H1 (cell line): Measurements from ENCODE around the gene RAB29. TPM values are rescaled to one million over a fixed set of nuclear protein-coding genes. Genes with fewer than 3 reads are reported as not detected.
A peak's percentile ranks its signal among the peaks of the same experiment; 100 is the strongest.

Source experiments
- CTCF ChIA-PET: fragments of 300-600 bp; sonication (Branson Sonifier 250); formaldehyde crosslinking; loops from one replicate; lab custom pipeline; 2021; ENCODE audit not compliant: partially characterized antibody; lab: Charles Lee
- POLR2A ChIA-PET: fragments of 300-600 bp; sonication (Branson Sonifier 250); formaldehyde crosslinking; loops from one replicate; lab custom pipeline; 2021; ENCODE audit warnings: inconsistent platforms; ENCODE audit not compliant: partially characterized antibody; lab: Charles Lee
- DNase-seq, 2 experiments: peaks; one replicate each; pipeline versions ENCODE4 v3.0.0 to v3.0.0-alpha.2; 2010 to 2022; ENCODE audit warnings: low spot score in 2 of 2, low read depth in 1 of 2, mixed read lengths in 1 of 2
- FAIRE-seq: peaks from 2 replicates; lab custom pipeline; 2011; peaks lifted over from hg19 to GRCh38; lab: Jason Lieb, UNC
- H2AFZ ChIP-seq: 2 replicates; pipeline ENCODE4 v1.8.1; 2012; ENCODE audit warnings: low read length, inconsistent platforms
- H2AK5ac ChIP-seq: 2 replicates; pipeline ENCODE4 v1.6.1; 2013; ENCODE audit warnings: low read depth, low read length
- H2BK120ac ChIP-seq: replicated peaks from 2 replicates; pipeline ENCODE3; 2013; ENCODE audit warnings: low read depth, low read length, inconsistent platforms
- H2BK12ac ChIP-seq: 2 replicates; pipeline ENCODE4 v1.6.1; 2013; ENCODE audit warnings: low read depth, low read length
- H2BK15ac ChIP-seq: 2 replicates; pipeline ENCODE4 v1.6.1; 2013; ENCODE audit warnings: low read length
- H2BK20ac ChIP-seq: 2 replicates; pipeline ENCODE4 v1.6.1; 2013; ENCODE audit warnings: low read length
- H2BK5ac ChIP-seq: 2 replicates; pipeline ENCODE4 v1.6.1; 2013; ENCODE audit warnings: low read depth, low read length
- H3K14ac ChIP-seq: 2 replicates; pipeline ENCODE4 v1.6.1; 2013; ENCODE audit warnings: inconsistent platforms; ENCODE audit not compliant: insufficient read length
- H3K18ac ChIP-seq: 2 replicates; pipeline ENCODE4 v1.6.1; 2013; ENCODE audit warnings: low read length; ENCODE audit errors: extremely low read depth
- H3K23ac ChIP-seq: 2 replicates; pipeline ENCODE4 v1.6.1; 2013; ENCODE audit warnings: inconsistent platforms; ENCODE audit not compliant: insufficient read length
- H3K23me2 ChIP-seq: 2 replicates; pipeline ENCODE4 v1.6.1; 2013; ENCODE audit warnings: low read depth, low read length
- H3K27ac ChIP-seq: 2 replicates; pipeline ENCODE4 v1.6.1; 2011; ENCODE audit warnings: low read depth, low read length, inconsistent platforms
- H3K27me3 ChIP-seq, 4 experiments: replicated peaks in 1 of 4; 1 replicate in 1 of 4; 2 replicates in 3 of 4; pipeline versions ENCODE4 v1.6.1 to v1.8.1; 2011 to 2013; ENCODE audit warnings: low read length in 3 of 4, mild to moderate bottlenecking in 3 of 4, inconsistent platforms in 2 of 4, mixed read lengths in 2 of 4, moderate library complexity in 1 of 4; ENCODE audit not compliant: control insufficient read depth in 3 of 4, insufficient read depth in 3 of 4; ENCODE audit errors: extremely low read depth in 1 of 4
- H3K36me3 ChIP-seq, 4 experiments: 2 replicates each; pipeline versions ENCODE4 v1.6.1 to v1.8.1; 2011 to 2013; ENCODE audit warnings: mild to moderate bottlenecking in 4 of 4, low read length in 3 of 4, moderate library complexity in 2 of 4, control low read depth in 1 of 4, inconsistent platforms in 1 of 4; ENCODE audit not compliant: insufficient read depth in 4 of 4, control insufficient read depth in 2 of 4
- H3K4ac ChIP-seq: replicated peaks from 2 replicates; pipeline ENCODE3; 2013; ENCODE audit warnings: low read length, low read depth, mixed read lengths, inconsistent platforms; ENCODE audit not compliant: insufficient read length
- H3K4me1 ChIP-seq, 4 experiments: replicated peaks in 1 of 4; 1 replicate in 1 of 4; 2 replicates in 3 of 4; pipeline versions ENCODE4 v1.6.1 to v1.8.1; 2011 to 2013; ENCODE audit warnings: low read length in 3 of 4, inconsistent platforms in 2 of 4, mixed read lengths in 1 of 4; ENCODE audit not compliant: insufficient read depth in 4 of 4, control insufficient read depth in 3 of 4
- H3K4me2 ChIP-seq, 2 experiments: 2 replicates each; pipeline versions ENCODE4 v1.6.1 to v1.8.1; 2011 to 2013; ENCODE audit warnings: low read depth in 2 of 2, low read length in 2 of 2, control low read depth in 1 of 2, inconsistent platforms in 1 of 2, mild to moderate bottlenecking in 1 of 2; ENCODE audit not compliant: insufficient read depth in 1 of 2
- H3K4me3 ChIP-seq, 4 experiments: fragments of 200-600, 300-600 bp in 1 of 4; sonication (generic), shearing (Covaris generic), sonication (Bioruptor Twin) in 1 of 4; 2 replicates each; pipeline versions ENCODE4 v1.5.1 to v1.8.1; 2011 to 2016; ENCODE audit warnings: low read length in 4 of 4, low read depth in 3 of 4, control low read depth in 2 of 4, inconsistent platforms in 2 of 4, mild to moderate bottlenecking in 2 of 4, mixed read lengths in 1 of 4, moderate library complexity in 1 of 4; ENCODE audit not compliant: insufficient read depth in 2 of 4; ENCODE audit errors: extremely low read depth in 1 of 4
- H3K56ac ChIP-seq: replicated peaks from 2 replicates; pipeline ENCODE3; 2013; ENCODE audit warnings: low read depth, mild to moderate bottlenecking, mixed read lengths, low read length, inconsistent platforms; ENCODE audit not compliant: insufficient read length
- H3K79me1 ChIP-seq: 2 replicates; pipeline ENCODE4 v1.6.1; 2013; ENCODE audit warnings: low read depth, low read length, control low read depth
- H3K79me2 ChIP-seq, 2 experiments: 2 replicates each; pipeline versions ENCODE4 v1.6.1 to v1.8.1; 2012 to 2013; ENCODE audit warnings: low read length in 2 of 2, mild to moderate bottlenecking in 2 of 2, inconsistent platforms in 1 of 2; ENCODE audit not compliant: insufficient read depth in 2 of 2, control insufficient read depth in 1 of 2
- H3K9ac ChIP-seq, 4 experiments: replicated peaks in 1 of 4; 1 replicate in 1 of 4; 2 replicates in 3 of 4; pipeline versions ENCODE4 v1.6.1 to v1.8.1; 2011 to 2013; ENCODE audit warnings: low read depth in 3 of 4, low read length in 3 of 4, control low read depth in 2 of 4, mild to moderate bottlenecking in 2 of 4, moderate library complexity in 2 of 4, inconsistent platforms in 1 of 4; ENCODE audit errors: extremely low read depth in 1 of 4
- H3K9me3 ChIP-seq, 2 experiments: 2 replicates each; pipeline versions ENCODE4 v1.6.1 to v1.8.1; 2012 to 2013; ENCODE audit warnings: mild to moderate bottlenecking in 2 of 2, moderate library complexity in 2 of 2, control low read depth in 1 of 2, inconsistent platforms in 1 of 2, low read depth in 1 of 2, low read length in 1 of 2, mixed read lengths in 1 of 2; ENCODE audit not compliant: insufficient read depth in 2 of 2
- H4K20me1 ChIP-seq, 2 experiments: replicated peaks in 1 of 2; 2 replicates each; pipeline versions ENCODE3 to v1.8.1; 2011 to 2013; ENCODE audit warnings: inconsistent platforms in 2 of 2, low read length in 2 of 2, mild to moderate bottlenecking in 1 of 2; ENCODE audit not compliant: insufficient read depth in 2 of 2, control insufficient read depth in 1 of 2
- H4K5ac ChIP-seq: 2 replicates; pipeline ENCODE4 v1.6.1; 2013; ENCODE audit warnings: low read length, low read depth, mixed read lengths, inconsistent platforms; ENCODE audit not compliant: insufficient read length
- H4K8ac ChIP-seq: 2 replicates; pipeline ENCODE4 v1.8.0; 2013; ENCODE audit warnings: mild to moderate bottlenecking, moderate library complexity, low read length, inconsistent platforms; ENCODE audit not compliant: insufficient read depth; ENCODE audit errors: extremely low read depth
- H4K91ac ChIP-seq: replicated peaks from 2 replicates; pipeline ENCODE3; 2013; ENCODE audit warnings: low read length, mixed read lengths, inconsistent platforms; ENCODE audit not compliant: insufficient read length
- E2F6 ChIP-seq: IDR thresholded peaks from 2 replicates; pipeline ENCODE4 v1.6.1; 2012; ENCODE audit warnings: inconsistent platforms
- EZH2 ChIP-seq: fragments of 200-600 bp; sonication (generic); IDR thresholded peaks from 2 replicates; pipeline ENCODE4 v1.7.1; 2012; ENCODE audit warnings: low read depth, mild to moderate bottlenecking, moderate library complexity, low read length, inconsistent platforms; ENCODE audit not compliant: severe bottlenecking
- HDAC2 ChIP-seq, 2 experiments: fragments of 300-600 bp in 1 of 2; sonication (generic) in 1 of 2; IDR thresholded peaks; 2 replicates each; pipeline ENCODE4 v1.6.1; 2011 to 2012; ENCODE audit warnings: low read depth in 2 of 2, low read length in 2 of 2, mild to moderate bottlenecking in 2 of 2, moderate library complexity in 2 of 2, borderline replicate concordance in 1 of 2, inconsistent platforms in 1 of 2
- KDM4A ChIP-seq: IDR thresholded peaks from one replicate; pipeline ENCODE4 v1.7.1; 2012; ENCODE audit warnings: low read depth, mild to moderate bottlenecking, moderate library complexity, low read length, inconsistent platforms; ENCODE audit not compliant: severe bottlenecking
- POU5F1 ChIP-seq: IDR thresholded peaks from 2 replicates; pipeline ENCODE4 v1.6.1; 2011; ENCODE audit warnings: low read depth, mild to moderate bottlenecking, low read length, moderate library complexity
- RNF2 ChIP-seq: fragments of 200-900, 300-1000 bp; sonication (generic); IDR thresholded peaks from 2 replicates; pipeline ENCODE4 v1.7.1; 2016; ENCODE audit warnings: borderline replicate concordance, low read depth, mild to moderate bottlenecking, antibody characterized with exemption, low read length; ENCODE audit not compliant: poor library complexity, severe bottlenecking; ENCODE audit errors: missing control alignments
- SIN3A ChIP-seq, 2 experiments: IDR thresholded peaks in 1 of 2; conservative IDR thresholded peaks in 1 of 2; 2 replicates each; pipeline ENCODE4 v1.6.1; 2011 to 2012; ENCODE audit warnings: low read length in 2 of 2, improper control_type of control experiment in 1 of 2, low read depth in 1 of 2, mild to moderate bottlenecking in 1 of 2
- TCF12 ChIP-seq: IDR thresholded peaks from 2 replicates; pipeline ENCODE4 v1.6.1; 2011; ENCODE audit warnings: low read depth, mild to moderate bottlenecking, low read length
- whole genome bisulfite sequencing, 2 experiments: shearing (Covaris generic) in 1 of 2; methylation state at CpG; one replicate each; pipeline versions ENCODE4 v1.1.6 to v1.1.7; 2013 to 2015; ENCODE audit warnings: low lambda C conversion rate in 2 of 2, mixed read lengths in 2 of 2, inconsistent platforms in 1 of 2, low coverage in 1 of 2, missing lambda C conversion rate in 1 of 2; ENCODE audit not compliant: insufficient replicate concordance in 2 of 2, insufficient coverage in 1 of 2, insufficient read length in 1 of 2; ENCODE audit errors: extremely low coverage in 1 of 2, missing lambda C conversion rate in 1 of 2; 5-methylcytosine and 5-hydroxymethylcytosine counted together
- polyA plus RNA-seq, 7 experiments: library from polyadenylated mRNA; depleted of rRNA in 3 of 7; stranded (reverse) in 5 of 7; unstranded in 2 of 7; fragments of >200 nt in 5 of 7; fragments of 200-250 nt in 2 of 7; gene quantifications; 1 replicate in 5 of 7; 2 replicates in 1 of 7; 4 replicates in 1 of 7; pipeline versions ENCODE4 v1.2.1 to v1.2.3, GENCODE V29; 2011 to 2013; ENCODE audit warnings: missing spikeins in 2 of 7, mixed read lengths in 2 of 7
- total RNA-seq: library from RNA; stranded (reverse); fragmentation: NEBNext Ultra II Directional; extraction: Animal tissue kit (Norgen Biotek cat#: 25700); gene quantifications from 2 replicates; pipeline ENCODE4 v1.2.1, GENCODE V29; 2021

The RAB29 gene
- total and polyA plus RNA-seq, 2 of the 8 experiments (the other 6 are each of a cell fraction or from before 2014, with no cell fraction given), result 10.1 to 17.3 TPM

- peaks cover 6% of the 10 kb centered on the region for H3K23me2 ChIP-seq
- H4K8ac ChIP-seq, result 0 out of 2 replicates have a peak overlapping the region, but pooled peaks have one; percentile 81
- peaks cover 2 to 11% (median 9%) of the 10 kb centered on the region in 4 experiments; a peak in 6 of 7 replicates for H3K27me3 ChIP-seq
- no peak overlapping the region for H2BK120ac ChIP-seq
- H4K20me1 ChIP-seq, result no peaks in the 10 kb centered on the region
- H4K5ac ChIP-seq, result no peak overlapping the region
- CTCF ChIA-PET, result interaction anchor here (0.7 to 1.3 kb wide), 8 partner anchors 9 to 203 kb away, joined by 3 to 5 read pairs (median 3); no protein-coding TSS in a partner anchor
- no peak overlapping the region for H2BK20ac ChIP-seq
- no peaks in the 10 kb centered on the region for H3K9me3 ChIP-seq
- no peaks in the 10 kb centered on the region for H3K36me3 ChIP-seq
- no peak overlapping the region for H3K27ac ChIP-seq
- H2AFZ ChIP-seq, result peak overlapping the region; percentile 73
- no peaks in the 10 kb centered on the region for H3K79me2 ChIP-seq
- no peak overlapping the region for H3K56ac ChIP-seq
- POLR2A ChIA-PET, result interaction anchor here (1.1 to 2.5 kb wide), 4 partner anchors 9 to 25 kb away, joined by 4 to 12 read pairs (median 7); no protein-coding TSS in a partner anchor
- peaks cover 0 to 7% (median 5%) of the 10 kb centered on the region in 4 experiments; a peak in 4 of 7 replicates for H3K4me1 ChIP-seq
- WGBS, 2 experiments, result 16% methylated on average over 28 of the region's 36 CpGs; no CpG with 5 or more reads in 1 of the 2 experiments
- FAIRE-seq (no peak), DNase-seq (peak in 1 of 2 experiments; percentile 59)
- H3K4me2 ChIP-seq, result peak overlapping the region; percentile 89 to 90
- no peak overlapping the region for H2BK5ac ChIP-seq
- no peak overlapping the region for H2AK5ac ChIP-seq
- peak overlapping the region in 1 of 4 experiments; percentile 16; a peak in 2 of 7 replicates for H3K9ac ChIP-seq
- H3K79me1 ChIP-seq, result no peaks in the 10 kb centered on the region
- H3K4me3 ChIP-seq, result peak overlapping the region; percentile 66 to 84 (median 76)
- H3K4ac ChIP-seq, result no peak overlapping the region
- H3K23ac ChIP-seq, result no peak overlapping the region
- no peak overlapping the region for H2BK15ac ChIP-seq
- H2BK12ac ChIP-seq, result no peak overlapping the region
- H3K18ac ChIP-seq, result peak overlapping the region; percentile 28; the same call in 1 of the 2 replicates
- no peak overlapping the region for H3K14ac ChIP-seq
- no peak overlapping the region for H4K91ac ChIP-seq
- TF ChIP-seq HDAC2 (IDR thresholded peaks at IDR 0.05; ENCODE audit: borderline replicate concordance in 1 of 2, low read depth in 2 of 2, low read length in 2 of 2), result 0 out of 4 replicates have a peak, but pooled peaks of 1 of the 2 experiments have one; percentile 71
- TF ChIP-seq RNF2, result no peak
- no peak for TF ChIP-seq POU5F1
- no peak for TF ChIP-seq TCF12
- TF ChIP-seq KDM4A, result peak; percentile 92
- no peak for TF ChIP-seq E2F6
- TF ChIP-seq EZH2, result peak; percentile 56
- 0 out of 4 replicates have a peak, but pooled peaks of 1 of the 2 experiments have one; percentile 38 for TF ChIP-seq SIN3A (conservative IDR thresholded peaks at IDR 0.05 in 1 of 2, IDR thresholded peaks at IDR 0.05 in 1 of 2; ENCODE audit: low read depth in 1 of 2, low read length in 2 of 2)
Measured at GRCh38 chr1:205774198-205775014, 876 bp downstream of the RAB29 start.
